Measurements from ENCODE around the gene TAOK3.

- TF ChIP-seq CTCF (conservative IDR thresholded peaks at IDR 0.05 in 1 of 2, IDR thresholded peaks at IDR 0.05 in 1 of 2; ENCODE audit: extremely low read depth in 1 of 2, insufficient read depth in 1 of 2, low read depth in 1 of 2, low read length in 2 of 2) (no peak), EZH2 (IDR thresholded peaks at IDR 0.05; ENCODE audit: borderline replicate concordance, low read length) (no peak)
Observed at GRCh38 chr12:118256352-118256751, 116.4 kb downstream of the TAOK3 start.
